ENCODE measurements around the gene NTHL1.

Gene NTHL1

DNA sequence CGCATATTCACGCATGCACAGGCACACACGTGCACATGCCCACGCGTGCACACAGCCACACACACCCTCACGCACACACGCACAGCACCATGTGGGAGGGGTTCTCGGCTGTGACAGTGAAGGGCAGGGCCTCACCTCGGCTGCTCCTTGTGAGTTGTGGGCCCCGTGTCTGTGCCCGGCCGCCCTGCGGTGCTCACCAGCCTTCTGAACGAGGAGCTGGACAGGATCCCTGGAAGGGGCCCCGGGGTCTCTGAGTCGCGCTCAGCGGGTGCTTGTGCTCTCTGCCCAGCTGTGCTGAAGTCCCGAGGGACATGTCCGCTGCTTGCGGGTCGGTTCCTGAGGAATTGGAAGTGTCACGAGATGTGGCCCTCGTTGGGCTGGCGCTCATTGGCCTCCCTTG lies 16.2 kb upstream of the NTHL1 start:
- no peak overlapping the region for H3K4me3 ChIP-seq (ENCODE audit: low read depth, low read length)
- H3K27ac ChIP-seq, result no peak overlapping the region

DNA sequence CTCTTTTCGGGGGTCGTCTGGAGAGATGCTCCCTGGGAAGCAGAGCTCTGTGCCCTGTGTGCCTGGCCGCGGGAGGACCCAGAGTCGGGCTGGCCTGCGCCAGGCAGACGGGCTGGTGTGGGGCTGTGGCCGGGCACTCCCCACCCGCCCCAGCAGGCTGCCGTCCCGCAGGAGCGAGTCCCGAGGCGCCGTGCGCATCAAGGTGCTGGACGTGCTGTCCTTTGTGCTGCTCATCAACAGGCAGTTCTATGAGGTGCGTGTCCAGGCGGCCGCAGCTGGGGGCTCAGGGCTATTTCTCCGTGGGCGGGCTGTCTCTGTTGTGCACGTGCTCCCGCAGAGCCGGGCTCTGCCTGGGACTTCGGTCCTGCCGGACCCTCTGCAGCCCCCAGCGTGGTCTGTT lies 15.2 kb upstream of the NTHL1 start:
- no peak for DNase-seq
- H3K36me3 ChIP-seq, result peaks cover 50% of the 10 kb centered on the region
- TF ChIP-seq, protein P1, sequence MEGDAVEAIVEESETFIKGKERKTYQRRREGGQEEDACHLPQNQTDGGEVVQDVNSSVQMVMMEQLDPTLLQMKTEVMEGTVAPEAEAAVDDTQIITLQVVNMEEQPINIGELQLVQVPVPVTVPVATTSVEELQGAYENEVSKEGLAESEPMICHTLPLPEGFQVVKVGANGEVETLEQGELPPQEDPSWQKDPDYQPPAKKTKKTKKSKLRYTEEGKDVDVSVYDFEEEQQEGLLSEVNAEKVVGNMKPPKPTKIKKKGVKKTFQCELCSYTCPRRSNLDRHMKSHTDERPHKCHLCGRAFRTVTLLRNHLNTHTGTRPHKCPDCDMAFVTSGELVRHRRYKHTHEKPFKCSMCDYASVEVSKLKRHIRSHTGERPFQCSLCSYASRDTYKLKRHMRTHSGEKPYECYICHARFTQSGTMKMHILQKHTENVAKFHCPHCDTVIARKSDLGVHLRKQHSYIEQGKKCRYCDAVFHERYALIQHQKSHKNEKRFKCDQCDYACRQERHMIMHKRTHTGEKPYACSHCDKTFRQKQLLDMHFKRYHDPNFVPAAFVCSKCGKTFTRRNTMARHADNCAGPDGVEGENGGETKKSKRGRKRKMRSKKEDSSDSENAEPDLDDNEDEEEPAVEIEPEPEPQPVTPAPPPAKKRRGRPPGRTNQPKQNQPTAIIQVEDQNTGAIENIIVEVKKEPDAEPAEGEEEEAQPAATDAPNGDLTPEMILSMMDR (IDR thresholded peaks at IDR 0.05; ENCODE audit: low read depth, low read length), result no peak
- H3K27ac ChIP-seq, result no peak overlapping the region
- H3K27me3 ChIP-seq (ENCODE audit: insufficient read depth, low read depth, severe bottlenecking), result no peaks in the 10 kb centered on the region
- no peak overlapping the region for H3K4me3 ChIP-seq (ENCODE audit: low read depth, low read length)
- no peaks in the 10 kb centered on the region for H3K9me3 ChIP-seq (ENCODE audit: severe bottlenecking)

More for the DNA sequence above, 16.2 kb upstream of the NTHL1 start:
- Histone ChIP-seq H3K27me3 (ENCODE audit: insufficient read depth, low read depth, severe bottlenecking) (no peaks in the 10 kb centered on the region), H3K9me3 (ENCODE audit: severe bottlenecking) (no peaks in the 10 kb centered on the region), H3K36me3 (peaks cover 58% of the 10 kb centered on the region)
- no peak for DNase-seq
- TF ChIP-seq, protein P1 (IDR thresholded peaks at IDR 0.05; ENCODE audit: low read depth, low read length), result no peak

DNA sequence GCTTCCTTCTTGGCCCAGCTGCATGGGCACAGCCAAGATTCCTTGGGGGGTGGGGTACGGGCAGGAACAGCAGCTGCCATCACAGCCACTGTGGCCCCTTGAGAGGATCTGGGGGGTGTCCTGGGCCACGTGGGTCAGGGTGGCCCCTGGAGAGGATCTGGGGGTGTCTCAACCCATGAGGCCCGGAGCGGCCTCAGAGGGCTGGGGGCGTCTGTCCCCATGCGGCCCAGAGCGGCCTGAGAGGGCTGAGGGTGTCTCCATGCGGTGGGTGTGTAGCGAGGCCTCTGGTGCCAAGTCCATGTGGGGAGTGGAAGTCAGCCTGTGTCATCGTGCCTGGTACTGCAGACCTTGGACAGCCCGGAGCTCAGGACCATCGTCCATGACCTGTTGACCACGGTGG lies 13.9 kb upstream of the NTHL1 start:
- Histone ChIP-seq H3K27ac (no peak overlapping the region), H3K36me3 (peaks cover 49% of the 10 kb centered on the region), H3K4me3 (ENCODE audit: low read depth, low read length) (no peak overlapping the region), H3K9me3 (ENCODE audit: severe bottlenecking) (no peaks in the 10 kb centered on the region), H3K27me3 (ENCODE audit: insufficient read depth, low read depth, severe bottlenecking) (no peaks in the 10 kb centered on the region)
- DNase-seq, result no peak
- TF ChIP-seq, protein P1 (IDR thresholded peaks at IDR 0.05; ENCODE audit: low read depth, low read length), result no peak

DNA sequence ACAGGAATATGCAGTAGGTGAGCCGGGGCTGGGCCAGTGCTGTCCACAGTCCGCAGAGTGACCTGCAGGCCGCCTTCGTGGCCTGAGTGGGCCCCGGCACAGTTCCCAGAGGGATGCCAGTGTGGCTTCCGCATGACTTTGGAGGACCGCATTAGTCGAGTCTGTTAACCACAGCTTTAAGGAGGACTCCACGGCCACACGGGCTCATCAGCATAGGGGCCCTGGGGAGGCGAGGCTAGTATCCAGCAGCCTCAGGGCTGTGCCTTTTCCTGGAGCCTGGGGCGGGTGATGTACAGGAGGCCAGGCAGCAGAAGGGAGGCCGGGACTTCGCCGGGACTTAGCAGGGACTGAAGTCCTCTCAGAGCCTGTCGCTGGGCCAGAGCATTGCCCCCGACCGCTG lies 13.4 kb upstream of the NTHL1 start:
- no peak for DNase-seq
- Histone ChIP-seq H3K36me3 (peaks cover 46% of the 10 kb centered on the region), H3K27me3 (ENCODE audit: insufficient read depth, low read depth, severe bottlenecking) (no peaks in the 10 kb centered on the region), H3K9me3 (ENCODE audit: severe bottlenecking) (no peaks in the 10 kb centered on the region), H3K4me3 (ENCODE audit: low read depth, low read length) (no peak overlapping the region), H3K27ac (no peak overlapping the region)
- TF ChIP-seq, protein P1 (IDR thresholded peaks at IDR 0.05; ENCODE audit: low read depth, low read length), result no peak

DNA sequence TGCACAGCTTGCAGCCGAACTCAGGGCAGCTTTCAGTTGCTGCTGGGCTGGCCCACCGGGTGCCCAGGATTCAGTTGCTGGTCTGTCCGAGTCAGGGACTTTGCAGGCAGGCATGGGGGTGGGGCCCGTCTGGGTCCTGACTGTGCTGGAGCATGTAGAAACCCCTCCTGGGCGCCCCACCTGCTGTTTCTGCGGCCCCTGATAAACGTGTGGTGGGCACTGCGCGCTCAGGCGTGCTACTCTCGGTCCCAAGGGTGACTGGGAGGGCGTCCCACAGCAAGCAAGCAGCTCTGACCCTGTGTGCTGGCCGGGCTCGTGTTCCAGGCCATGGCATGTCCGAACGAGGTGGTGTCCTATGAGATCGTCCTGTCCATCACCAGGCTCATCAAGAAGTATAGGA lies 12.7 kb upstream of the NTHL1 start:
- no peak overlapping the region for H3K4me3 ChIP-seq (ENCODE audit: low read depth, low read length)
- H3K27ac ChIP-seq, result no peak overlapping the region
- no peaks in the 10 kb centered on the region for H3K9me3 ChIP-seq (ENCODE audit: severe bottlenecking)
- peaks cover 39% of the 10 kb centered on the region for H3K36me3 ChIP-seq
- no peaks in the 10 kb centered on the region for H3K27me3 ChIP-seq (ENCODE audit: insufficient read depth, low read depth, severe bottlenecking)
- TF ChIP-seq, protein P1 (IDR thresholded peaks at IDR 0.05; ENCODE audit: low read depth, low read length), result no peak
- no peak for DNase-seq

DNA sequence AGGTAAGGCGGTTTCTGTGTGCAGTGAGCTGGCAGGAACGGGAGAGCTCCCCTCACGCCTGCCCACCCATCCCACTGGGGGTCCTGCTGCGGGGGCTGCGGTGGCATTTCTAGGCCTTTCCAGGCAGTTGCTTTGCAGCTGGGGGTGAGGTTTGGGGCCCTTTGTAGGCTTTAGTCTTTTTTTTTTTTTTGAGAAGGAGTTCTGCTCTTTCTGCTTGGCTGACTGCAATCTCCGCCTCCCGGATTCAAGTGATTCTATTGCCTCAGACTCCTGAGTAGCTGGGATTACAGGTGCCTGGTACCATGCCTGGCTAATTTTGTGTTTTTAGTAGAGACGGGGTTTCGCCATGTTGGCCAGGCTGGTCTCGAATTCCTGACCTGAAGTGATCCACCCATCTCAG lies 11.2 kb upstream of the NTHL1 start:
- Histone ChIP-seq H3K36me3 (peaks cover 39% of the 10 kb centered on the region), H3K4me3 (ENCODE audit: low read depth, low read length) (no peak overlapping the region), H3K27ac (no peak overlapping the region), H3K27me3 (ENCODE audit: insufficient read depth, low read depth, severe bottlenecking) (no peaks in the 10 kb centered on the region), H3K9me3 (ENCODE audit: severe bottlenecking) (no peaks in the 10 kb centered on the region)
- TF ChIP-seq, protein P1 (IDR thresholded peaks at IDR 0.05; ENCODE audit: low read depth, low read length), result no peak
- DNase-seq, result no peak
